Stimulated activated CD4-positive, alpha-beta T cell treated with anti-CD3 and anti-CD28 coated beads, Interleukin-15, amount 100 ng/mL, for 48 hours (primary cell): ENCODE results near the gene ITK.
A peak's percentile ranks its signal among the peaks of the same experiment; 100 is the strongest.

Experiments
- DNase-seq, 2 donors: peaks; one replicate each; pipeline ENCODE4 v3.0.0-alpha.2; 2020; ENCODE audit warnings: low read depth in 2 of 2

Gene ITK

GRCh38 chr5:157245886-157246285 lies 65.2 kb downstream of the ITK start:
- no peak for DNase-seq

- DNase-seq = peak in 1 of 2 donors; percentile 38
Measured at GRCh38 chr5:157247267-157247666, 66.6 kb downstream of the ITK start.

- DNase-seq = no peak
Measured at GRCh38 chr5:157248821-157249470, 68.3 kb downstream of the ITK start.

- no peak for DNase-seq
Measured at GRCh38 chr5:157252711-157253465, 72.2 kb downstream of the ITK start.

GRCh38 chr5:157253547-157253946 lies 72.9 kb downstream of the ITK start:
- no peak for DNase-seq

GRCh38 chr5:157258450-157258849 lies 77.8 kb downstream of the ITK start:
- no peak for DNase-seq

- DNase-seq = no peak
Measured at GRCh38 chr5:157259699-157260098, 79.1 kb downstream of the ITK start.

GRCh38 chr5:157263496-157264090 lies 83.0 kb downstream of the ITK start:
- no peak for DNase-seq

- DNase-seq = peak; percentile 65 to 80
Measured at GRCh38 chr5:157265714-157266285, 85.2 kb downstream of the ITK start, which contains the start of gene CYFIP2. TSS of gene CYFIP2 (plus strand) at chr5:157266123. CDS start at chr5:157285362, 19,239 bp downstream.

- no peak for DNase-seq
Measured at GRCh38 chr5:157266286-157267007, 85.8 kb downstream of the ITK start.

- no peak for DNase-seq
Measured at GRCh38 chr5:157267025-157267424, 86.4 kb downstream of the ITK start.

GRCh38 chr5:157267761-157268480 lies 87.3 kb downstream of the ITK start:
- no peak for DNase-seq

GRCh38 chr5:157269165-157269671 lies 88.6 kb downstream of the ITK start:
- DNase-seq = no peak

- no peak for DNase-seq
Measured at GRCh38 chr5:157269761-157270272, 89.2 kb downstream of the ITK start.

GRCh38 chr5:157270771-157271170 lies 90.1 kb downstream of the ITK start:
- no peak for DNase-seq

- peak; percentile 78 to 88 for DNase-seq
Measured at GRCh38 chr5:157271740-157272271, 91.2 kb downstream of the ITK start.

- no peak for DNase-seq
Measured at GRCh38 chr5:157273131-157273556, 92.5 kb downstream of the ITK start.

- DNase-seq = no peak
Measured at GRCh38 chr5:157275403-157275802, 94.8 kb downstream of the ITK start.

- DNase-seq = no peak
Measured at GRCh38 chr5:157278319-157279037, 97.8 kb downstream of the ITK start.
